GM21447 (cell line): ENCODE results near the gene NFIB.

Experiments used
- ATAC-seq: cut with Tn5 transposase; IDR thresholded peaks from one replicate; pipeline ENCODE4 v1.9.1; 2021; ENCODE audit not compliant: unreplicated experiment

The NFIB gene

DNA sequence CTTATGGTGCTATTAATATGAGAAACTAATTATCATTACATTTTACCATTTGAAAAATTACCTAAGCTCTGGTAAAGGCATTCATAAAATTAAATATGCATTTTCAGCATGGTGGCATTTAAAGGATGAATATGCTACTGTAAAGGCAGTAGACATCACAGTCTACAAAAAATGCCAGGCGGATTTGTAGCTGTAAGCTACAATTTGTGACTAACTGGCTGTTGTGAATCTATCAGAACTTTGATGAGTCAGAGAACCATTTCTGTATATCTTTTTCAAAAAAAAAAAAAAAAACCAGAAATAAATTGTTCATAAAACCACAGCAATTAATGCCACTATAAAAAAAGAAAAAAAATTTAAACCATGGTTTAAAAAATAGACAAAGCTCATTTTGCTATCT, 186.3 kb downstream of the NFIB start:
- no peak for ATAC-seq

DNA sequence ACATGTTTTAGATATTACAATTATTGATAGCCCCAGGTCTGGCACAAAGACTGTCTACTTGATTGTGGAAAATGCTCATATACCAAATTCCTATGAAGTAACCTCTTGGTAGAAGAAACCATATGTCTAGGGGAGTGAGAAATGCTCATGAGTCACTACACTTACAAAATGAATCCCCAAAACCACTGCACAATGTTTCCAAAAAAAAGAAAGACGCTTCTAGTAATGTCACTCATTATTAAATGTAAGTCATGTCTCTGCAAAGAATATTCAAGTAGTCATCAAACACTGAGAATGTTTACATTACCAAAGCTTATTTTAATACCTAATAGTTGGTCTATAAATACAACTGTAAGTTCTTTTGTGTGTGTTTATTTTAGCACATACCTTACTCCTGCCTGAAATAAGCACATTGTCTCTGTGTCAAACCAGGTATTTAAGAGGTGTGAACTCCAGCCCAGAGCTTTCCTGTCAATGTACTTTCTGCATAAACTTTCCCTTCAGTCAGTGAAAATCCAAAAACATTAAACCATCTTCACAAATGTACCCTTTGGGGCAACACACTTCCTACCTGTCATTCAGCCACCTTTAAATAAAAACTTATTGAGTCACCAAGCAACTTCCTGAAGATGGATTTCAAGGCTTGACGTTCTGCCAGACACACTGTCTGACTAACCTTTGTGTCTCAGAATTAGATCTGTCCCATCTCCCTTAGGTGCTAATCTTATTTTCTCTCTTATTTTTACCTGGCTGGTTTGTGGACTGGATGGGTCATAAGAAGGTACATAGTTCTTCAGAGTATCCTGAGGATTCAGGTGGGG, 194.0 kb downstream of the NFIB start:
- ATAC-seq = no peak

DNA sequence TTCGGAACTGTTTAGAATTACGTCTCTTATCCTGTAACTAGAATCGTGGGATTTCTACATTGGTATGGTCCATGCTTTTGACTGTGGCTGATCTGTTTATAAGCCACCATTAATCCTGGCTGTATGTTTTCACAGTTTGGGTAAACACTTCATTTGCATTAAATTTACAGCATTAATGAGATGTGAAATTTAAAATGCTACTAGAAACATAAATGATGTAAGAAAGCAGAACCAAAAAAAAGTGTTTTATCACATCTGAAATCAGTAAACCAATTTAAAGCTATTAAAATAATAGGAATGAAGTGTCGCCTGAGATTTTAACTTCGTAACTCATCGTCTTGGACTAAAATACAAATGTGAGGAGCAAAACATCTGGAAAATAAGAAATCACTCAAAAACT, 201.7 kb downstream of the NFIB start:
- no peak for ATAC-seq

DNA sequence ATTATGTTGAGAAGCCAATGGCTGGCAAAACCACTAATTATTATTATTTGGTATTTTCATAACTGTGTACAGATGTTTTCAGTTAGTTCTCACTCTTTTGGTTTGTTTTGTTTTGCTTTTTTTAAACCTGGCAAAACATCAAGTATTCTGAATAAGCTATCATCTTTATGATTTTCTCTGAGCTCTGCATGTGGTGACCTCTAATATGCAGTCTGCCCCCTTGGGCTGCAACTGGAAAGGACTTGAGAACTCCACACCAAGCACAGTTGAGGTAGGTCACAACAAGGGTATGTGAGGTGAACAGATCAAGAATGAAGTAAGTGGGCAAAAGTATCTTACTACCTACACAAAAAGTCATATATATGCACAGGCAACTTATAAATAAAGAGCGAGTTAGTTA, 202.2 kb downstream of the NFIB start:
- ATAC-seq = no peak

DNA sequence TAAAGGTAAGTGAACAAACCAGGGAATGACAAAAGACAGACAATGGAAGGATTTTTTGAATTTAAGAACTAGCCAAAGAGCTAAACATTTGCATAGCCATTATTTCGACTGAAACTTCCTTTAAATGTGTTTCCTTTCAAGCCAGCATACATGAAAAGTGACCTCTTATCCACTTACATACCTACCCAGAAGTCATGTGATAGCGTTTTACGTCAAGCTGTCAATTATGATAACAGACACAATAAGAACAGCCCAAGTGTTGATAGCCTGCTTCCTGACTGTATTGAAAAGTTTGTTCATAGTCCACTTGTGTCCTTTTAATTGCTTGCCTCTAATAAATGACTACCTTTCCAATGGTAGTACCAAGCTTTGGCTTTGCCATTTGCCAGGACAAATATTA, 206.0 kb downstream of the NFIB start:
- no peak for ATAC-seq

DNA sequence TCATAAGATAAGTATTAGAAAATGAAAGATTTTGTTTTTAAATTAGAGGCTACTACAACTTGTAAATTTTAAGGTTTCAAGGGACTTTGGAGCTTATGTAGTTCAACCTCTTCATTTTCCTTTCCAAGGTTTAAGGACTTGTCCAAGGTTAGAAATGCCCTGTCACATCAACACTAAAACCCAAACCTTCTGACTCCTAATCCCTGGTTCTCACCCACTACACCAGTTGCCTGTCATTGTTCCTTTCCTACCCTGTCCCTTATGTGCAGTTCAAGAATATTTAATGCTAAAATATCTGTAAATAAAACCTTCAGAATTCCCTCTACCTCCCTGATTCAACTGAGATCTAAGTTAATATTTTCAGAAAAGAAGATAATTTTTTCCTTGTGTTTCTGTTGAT, 206.4 kb downstream of the NFIB start:
- ATAC-seq = no peak

DNA sequence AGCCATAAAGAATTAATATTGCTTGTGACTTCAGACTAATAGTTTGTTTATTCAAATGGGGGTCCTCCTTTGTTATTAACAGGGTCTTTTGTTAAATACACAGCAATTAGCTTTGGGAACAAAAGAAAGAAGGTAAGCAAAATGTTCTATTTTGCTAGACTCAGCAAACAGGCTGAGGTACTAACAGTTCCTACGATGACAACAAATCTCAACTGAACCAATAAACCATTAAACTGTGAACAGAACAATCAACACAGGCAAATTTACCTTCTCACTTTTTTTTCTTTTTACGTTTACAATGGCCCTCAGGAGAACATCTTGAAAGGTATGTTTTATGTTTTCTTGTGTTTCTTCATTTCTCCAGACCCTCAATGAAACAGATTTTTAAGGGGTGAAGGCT, 207.2 kb downstream of the NFIB start:
- no peak for ATAC-seq

DNA sequence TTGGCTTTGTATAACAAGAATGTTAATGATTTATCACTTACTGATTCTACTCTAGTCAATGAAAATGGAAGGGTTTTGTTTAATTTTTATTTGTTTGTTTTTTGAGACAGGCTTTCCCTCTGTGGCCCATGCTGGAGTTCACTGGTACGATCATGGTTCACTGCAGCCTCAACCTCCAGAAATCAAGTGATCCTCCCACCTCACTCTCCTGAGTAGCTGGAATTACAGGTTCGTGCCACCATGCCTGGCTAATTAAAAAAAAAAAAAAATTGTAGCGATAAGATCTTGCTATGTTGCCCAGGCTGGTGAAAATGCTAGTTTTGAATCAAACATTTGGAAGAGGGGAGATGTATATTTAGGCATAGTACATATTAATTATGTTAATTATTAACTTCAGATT, 209.4 kb downstream of the NFIB start:
- no peak for ATAC-seq

DNA sequence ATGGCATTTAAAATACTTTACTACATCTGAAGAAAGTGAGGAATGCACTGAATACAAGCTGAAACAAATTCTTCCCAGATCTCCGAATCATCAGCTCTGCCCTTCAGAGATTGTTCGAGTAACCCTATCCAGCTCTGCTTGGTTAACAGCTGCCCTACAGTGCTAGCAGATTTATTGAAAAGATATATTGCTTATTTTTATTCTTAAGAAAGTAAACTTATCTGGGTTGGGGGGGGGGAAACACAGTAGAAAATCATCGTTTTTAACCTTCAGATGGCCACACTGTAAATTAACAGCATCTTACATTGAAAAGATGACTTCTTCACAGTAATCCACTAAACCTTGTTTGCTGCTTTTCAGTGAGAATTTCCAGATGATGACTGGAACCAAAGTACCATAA, 210.8 kb downstream of the NFIB start:
- ATAC-seq = no peak

DNA sequence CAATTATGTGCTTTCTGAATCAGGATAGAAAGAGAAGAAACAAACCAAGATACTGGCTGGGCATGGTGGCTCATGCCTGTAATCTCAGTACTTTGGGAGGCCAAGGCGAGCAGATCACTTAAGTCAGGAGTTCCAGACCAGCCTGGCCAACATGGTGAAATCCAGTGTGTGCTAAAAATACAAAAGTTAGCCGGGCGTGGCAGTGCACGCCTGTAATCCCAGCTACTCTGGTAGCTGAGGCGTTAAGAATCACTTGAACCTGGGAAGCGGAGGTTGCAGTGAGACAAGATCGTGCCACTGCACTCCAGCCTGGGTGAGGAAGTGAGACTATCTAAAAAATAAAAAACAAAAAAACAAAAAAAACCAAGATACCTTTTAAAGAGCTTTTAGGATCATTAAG, 214.2 kb downstream of the NFIB start:
- no peak for ATAC-seq

DNA sequence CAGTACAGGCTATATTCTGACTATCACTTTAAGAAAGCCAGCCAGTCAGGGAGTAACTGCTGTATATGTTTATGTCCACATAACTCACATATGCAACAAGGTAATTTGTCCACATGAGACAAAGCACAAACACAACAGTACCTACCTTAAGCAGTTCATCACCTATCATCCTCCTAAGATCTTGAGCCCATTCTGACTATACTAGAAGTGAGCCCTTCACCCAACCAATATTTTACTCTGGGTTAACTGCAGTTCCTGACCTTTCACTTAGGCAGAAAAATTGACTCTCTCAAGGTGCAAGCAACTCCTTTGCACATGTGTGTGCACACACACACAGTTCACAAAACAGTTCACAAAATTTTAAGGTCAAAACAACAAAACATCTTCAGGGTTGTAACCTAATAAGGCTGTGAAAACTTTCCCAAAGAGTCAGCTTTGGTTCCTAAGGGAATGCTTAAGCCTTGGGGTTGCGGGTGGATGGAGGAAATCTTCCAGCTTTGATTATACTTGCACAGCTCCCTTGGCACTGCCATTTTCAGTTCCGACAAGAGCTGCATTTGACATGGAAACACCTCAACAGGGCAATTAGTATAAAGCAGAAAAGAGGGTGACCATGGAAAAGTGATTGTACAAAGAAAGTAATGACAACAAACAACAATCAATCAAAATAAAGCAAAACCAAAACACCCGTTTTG, 215.3 kb downstream of the NFIB start:
- ATAC-seq = no peak

DNA sequence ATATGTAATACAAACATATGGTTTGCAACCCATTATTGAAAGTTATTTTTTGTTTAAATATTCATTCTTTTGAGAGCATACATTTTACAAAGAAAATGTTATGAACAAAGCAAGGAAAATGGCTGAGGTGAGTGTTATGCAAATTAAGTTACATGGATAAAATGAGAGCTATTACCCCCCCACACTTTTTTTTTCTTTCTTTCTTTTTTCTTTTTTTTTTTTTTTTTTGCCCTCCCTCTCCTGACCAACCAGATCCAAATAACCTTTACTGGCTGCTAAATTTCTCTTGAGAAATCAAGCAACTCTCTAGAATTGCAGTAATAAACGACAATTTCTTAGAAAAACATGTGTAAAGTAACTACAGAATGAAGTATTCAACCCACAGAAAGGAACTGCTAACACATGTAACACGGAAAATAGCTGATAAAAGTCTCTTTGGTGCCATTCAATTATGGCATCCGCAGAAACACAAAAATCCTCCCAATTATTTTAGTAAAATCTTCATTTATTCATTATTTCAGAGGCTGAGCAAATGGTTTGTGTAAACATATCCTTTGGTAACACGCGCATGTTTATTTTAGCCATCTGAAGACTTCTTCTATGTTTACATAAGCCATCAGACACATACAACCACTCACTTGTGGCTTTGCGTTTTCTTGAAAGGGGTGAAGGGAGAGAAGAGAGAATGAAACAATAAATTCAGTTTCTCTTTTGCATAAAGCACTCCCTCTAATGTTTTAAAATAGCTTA, 216.1 kb downstream of the NFIB start:
- no peak for ATAC-seq

DNA sequence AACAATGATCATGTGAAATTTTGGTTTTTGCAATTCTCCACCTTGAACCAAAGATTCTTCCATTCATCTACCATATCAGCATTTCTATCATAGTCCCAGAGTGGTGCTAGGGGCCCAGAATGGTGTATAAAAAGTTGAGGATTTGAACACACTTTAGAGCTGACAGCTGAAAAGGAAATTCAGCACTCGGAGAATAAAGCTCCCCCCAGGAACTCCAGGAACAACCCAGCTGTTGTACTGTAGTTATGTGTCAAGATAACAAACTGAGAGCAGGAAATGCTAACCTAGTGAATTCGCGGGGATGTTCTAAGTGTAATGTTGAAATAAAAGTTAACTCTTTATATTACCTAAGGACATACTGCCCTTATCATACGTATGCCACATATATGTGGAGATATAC, 216.7 kb downstream of the NFIB start:
- ATAC-seq = no peak

DNA sequence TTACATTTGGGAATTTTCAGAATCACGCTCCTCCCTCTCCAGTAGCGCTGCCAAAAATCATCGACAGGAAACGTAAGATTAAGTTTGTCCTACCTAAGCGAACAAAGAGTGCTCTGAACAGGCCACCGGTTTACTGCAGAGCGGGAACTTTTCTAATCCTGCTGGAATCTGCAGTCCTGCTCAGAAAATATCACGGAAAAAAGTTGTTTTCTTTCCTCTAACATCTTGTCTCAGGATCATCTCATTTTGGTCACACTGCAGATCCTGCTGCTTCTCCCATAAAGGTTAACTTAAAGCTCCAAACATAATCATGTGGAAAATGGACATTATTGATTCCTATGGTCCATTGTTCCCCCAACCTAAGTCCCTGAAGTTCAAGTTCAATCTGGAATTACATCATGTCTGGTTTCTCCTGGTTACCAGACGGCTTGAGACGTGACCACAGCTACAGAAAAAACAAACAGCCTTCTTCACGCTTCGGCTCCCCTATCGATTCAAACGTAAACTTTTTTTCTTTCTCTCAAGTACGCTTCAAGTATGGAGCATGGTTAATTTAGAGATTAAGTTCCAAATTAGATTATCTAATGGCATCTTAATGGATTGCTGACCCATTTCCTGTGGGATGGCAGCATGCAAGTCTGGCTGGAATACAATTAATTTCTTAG, 217.6 kb downstream of the NFIB start:
- ATAC-seq = no peak

DNA sequence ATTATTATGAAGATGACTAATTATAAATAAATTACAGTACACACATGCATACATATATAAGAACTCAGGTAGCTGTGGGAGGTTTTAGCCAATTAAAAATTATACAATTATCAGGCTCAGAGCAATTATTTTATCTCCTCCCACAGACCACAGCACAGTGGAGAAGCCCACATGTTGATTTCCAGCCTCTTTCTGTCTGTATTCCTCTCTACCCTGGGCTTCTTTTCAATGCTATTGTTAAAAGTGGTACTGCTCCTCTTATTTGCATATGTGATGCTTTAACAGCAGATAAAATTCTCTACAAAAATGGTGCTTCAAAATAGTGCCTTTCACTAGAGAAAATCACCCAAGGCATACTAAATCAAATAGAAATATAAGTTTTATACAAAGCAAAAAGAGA, 218.7 kb downstream of the NFIB start:
- ATAC-seq = no peak

DNA sequence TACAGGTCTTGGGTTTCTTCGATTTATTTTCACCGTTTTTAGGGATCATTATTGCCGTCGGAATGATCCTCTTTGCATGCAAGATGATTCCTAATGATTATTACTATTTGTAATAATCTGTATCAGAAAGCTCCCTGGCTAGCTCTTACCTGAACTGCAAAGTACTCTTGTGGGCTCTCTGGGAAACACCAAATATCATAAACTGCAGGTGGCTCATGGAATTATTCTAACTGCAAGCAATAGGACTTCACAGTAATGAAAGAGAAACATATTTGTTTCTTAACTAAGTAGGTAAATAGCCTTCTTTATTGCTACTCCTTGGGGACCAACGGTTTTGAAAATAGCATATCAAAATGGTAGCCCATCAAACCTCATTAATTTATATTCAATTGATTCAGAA, 219.4 kb downstream of the NFIB start:
- ATAC-seq = no peak

DNA sequence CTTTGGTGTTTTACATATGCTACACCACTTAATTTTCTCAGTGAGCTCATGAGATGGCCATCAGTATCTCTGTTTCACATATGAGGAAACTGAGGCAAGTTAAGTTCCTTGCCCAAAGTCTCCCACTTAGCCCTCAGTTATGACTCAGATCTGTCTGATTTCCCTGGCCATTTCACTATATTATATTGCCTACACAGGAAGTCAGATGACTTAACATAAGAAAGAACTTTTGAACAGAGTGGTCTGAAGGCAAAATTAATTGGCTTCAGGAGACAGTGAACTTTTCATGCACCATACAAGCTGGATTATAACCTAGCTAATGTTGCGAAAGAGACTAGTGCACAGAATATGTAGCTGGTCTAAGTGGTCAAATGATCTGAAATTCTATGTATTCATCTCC, 221.6 kb downstream of the NFIB start:
- no peak for ATAC-seq

DNA sequence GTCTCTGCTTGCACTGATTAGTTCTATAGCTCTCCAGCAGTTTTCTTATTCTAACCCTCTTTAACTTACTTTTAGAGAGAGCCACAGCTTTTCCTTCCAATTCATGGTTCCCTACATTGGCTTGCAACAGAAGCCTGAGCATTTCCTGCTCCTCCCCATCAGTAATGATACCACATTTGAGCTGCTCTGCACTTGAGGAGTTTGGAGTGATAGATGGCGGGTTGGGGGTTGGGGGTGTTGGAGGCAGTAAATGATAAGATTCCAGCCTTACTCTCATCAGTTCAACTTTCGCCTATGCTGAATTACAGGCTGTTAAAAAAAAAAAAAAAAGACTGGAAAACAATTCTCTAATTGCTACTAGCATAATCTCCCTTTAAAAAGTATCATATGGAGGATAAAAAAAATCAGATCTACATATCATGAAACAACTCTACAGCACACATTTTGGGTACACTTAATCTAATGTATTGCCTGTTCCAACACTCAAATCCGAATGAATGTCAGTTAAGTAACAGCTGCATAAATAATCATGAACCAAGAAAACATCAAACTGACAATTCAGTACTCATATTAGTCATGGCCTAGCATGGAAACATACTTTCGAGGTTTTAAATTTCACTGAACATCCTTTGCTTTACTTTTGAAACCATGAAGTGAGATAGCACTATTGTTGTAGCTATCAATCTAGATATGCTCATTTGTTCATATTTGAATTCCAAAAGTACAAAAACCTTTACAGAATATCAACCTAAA, 224.7 kb downstream of the NFIB start:
- ATAC-seq = no peak

DNA sequence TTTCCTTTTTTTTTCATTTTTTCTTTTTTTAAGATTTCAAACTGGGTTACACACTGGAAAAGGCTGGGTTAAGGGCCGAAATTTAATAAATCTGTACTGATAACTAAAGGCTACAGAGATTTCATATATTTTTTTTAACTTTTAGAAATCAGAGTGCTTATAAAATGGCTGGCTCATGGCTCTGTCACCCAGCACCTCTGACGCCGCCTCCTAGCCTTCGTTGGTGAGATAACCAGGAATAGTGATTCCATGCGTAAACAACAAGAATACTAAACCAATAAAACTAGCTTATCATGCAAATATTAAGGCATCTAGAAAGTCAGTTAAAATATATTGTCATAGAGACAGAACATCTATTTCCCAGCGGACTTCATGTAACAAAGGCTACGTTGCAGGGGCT, 226.4 kb downstream of the NFIB start:
- ATAC-seq = no peak

DNA sequence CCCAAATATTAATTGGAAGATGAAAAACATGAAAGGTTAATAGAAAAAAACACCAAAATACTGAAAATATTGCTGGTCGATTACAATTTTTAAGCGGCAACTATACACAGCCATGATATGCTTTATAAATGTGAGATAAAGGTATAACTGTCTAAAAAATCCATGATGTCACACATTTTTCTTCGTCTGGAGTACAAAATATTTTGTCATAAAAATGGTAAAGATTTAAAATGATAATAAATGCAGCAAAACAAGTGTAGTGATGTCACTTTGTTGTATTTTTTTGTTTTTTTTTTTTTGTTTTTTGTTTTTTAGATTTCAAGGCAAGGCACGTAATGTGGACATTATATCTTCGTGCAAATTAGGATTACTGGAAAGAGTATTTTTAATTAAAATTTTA, 227.4 kb downstream of the NFIB start:
- no peak for ATAC-seq

DNA sequence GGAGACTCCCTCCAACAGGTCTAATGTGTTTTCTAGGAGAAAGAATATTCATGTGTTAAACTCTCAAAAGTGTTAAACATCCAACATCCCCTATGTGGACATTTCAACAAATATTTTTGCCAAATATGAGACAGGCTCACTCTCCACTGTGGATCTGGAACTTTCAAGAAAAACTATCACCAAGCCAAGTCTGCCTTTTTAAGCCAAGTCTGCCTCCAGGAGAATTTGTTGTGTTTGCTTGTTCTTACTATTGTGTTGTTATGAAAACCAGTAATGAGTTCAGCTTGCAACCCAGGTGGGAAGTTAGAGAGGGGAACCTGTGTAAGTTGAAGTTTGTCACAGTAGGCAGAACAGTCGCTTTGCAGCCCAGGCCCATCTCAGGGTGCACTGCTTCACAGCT, 228.1 kb downstream of the NFIB start:
- ATAC-seq = no peak
